ENCODE measurements around the gene SMARCA5.
"Not testable (repeated sequence)": the region's sequence is repeated elsewhere in the genome, so short reads cannot be mapped to it uniquely, and the experiment has no call there.

The SMARCA5 gene

GRCh38 chr4:143514901-143515300, 1.4 kb downstream of the SMARCA5 start:
- peaks cover 32% of the 10 kb centered on the region for H3K36me3 Mint-ChIP-seq (ENCODE audit: low read depth)
- no peaks in the 10 kb centered on the region for H3K9me3 Mint-ChIP-seq
- peak overlapping the region; percentile 97 for H3K27ac Mint-ChIP-seq
- peak overlapping the region; percentile 96 for H3K4me3 Mint-ChIP-seq
- H3K27me3 Mint-ChIP-seq (ENCODE audit: low read depth) = peaks cover 6% of the 10 kb centered on the region
- H3K4me1 Mint-ChIP-seq (ENCODE audit: low read depth) = peaks cover 34% of the 10 kb centered on the region

GRCh38 chr4:143515905-143516304, 2.4 kb downstream of the SMARCA5 start:
- no peaks in the 10 kb centered on the region for H3K9me3 Mint-ChIP-seq
- H3K36me3 Mint-ChIP-seq (ENCODE audit: low read depth) = peaks cover 37% of the 10 kb centered on the region
- no peak overlapping the region for H3K27ac Mint-ChIP-seq
- H3K4me1 Mint-ChIP-seq (ENCODE audit: low read depth) = peaks cover 35% of the 10 kb centered on the region
- no peaks in the 10 kb centered on the region for H3K27me3 Mint-ChIP-seq (ENCODE audit: low read depth)
- peak overlapping the region; percentile 68 for H3K4me3 Mint-ChIP-seq

- Mint-ChIP-seq H3K27me3 (ENCODE audit: low read depth) (no peaks in the 10 kb centered on the region), H3K9me3 (no peaks in the 10 kb centered on the region), H3K4me3 (no peak overlapping the region), H3K27ac (no peak overlapping the region), H3K36me3 (ENCODE audit: low read depth) (peaks cover 45% of the 10 kb centered on the region), H3K4me1 (ENCODE audit: low read depth) (peaks cover 39% of the 10 kb centered on the region)
Observed at GRCh38 chr4:143517764-143518163, 4.3 kb downstream of the SMARCA5 start.

- Mint-ChIP-seq H3K27me3 (ENCODE audit: low read depth) (no peaks in the 10 kb centered on the region), H3K27ac (no peak overlapping the region), H3K9me3 (no peaks in the 10 kb centered on the region), H3K4me3 (no peak overlapping the region), H3K4me1 (ENCODE audit: low read depth) (peaks cover 28% of the 10 kb centered on the region), H3K36me3 (ENCODE audit: low read depth) (peaks cover 51% of the 10 kb centered on the region)
Observed at GRCh38 chr4:143524211-143524610, 10.7 kb downstream of the SMARCA5 start.

- not testable (repeated sequence) for H3K27me3 Mint-ChIP-seq (ENCODE audit: low read depth); H3K4me3 Mint-ChIP-seq; H3K9me3 Mint-ChIP-seq; H3K27ac Mint-ChIP-seq
- peaks cover 18% of the 10 kb centered on the region for H3K4me1 Mint-ChIP-seq (ENCODE audit: low read depth)
- H3K36me3 Mint-ChIP-seq (ENCODE audit: low read depth) = peaks cover 47% of the 10 kb centered on the region
Observed at GRCh38 chr4:143528046-143528445, 14.5 kb downstream of the SMARCA5 start.

GRCh38 chr4:143531380-143531779, 17.9 kb downstream of the SMARCA5 start:
- Mint-ChIP-seq H3K27me3 (ENCODE audit: low read depth) (no peaks in the 10 kb centered on the region), H3K4me3 (no peak overlapping the region), H3K27ac (no peak overlapping the region), H3K9me3 (no peaks in the 10 kb centered on the region), H3K4me1 (ENCODE audit: low read depth) (peaks cover 7% of the 10 kb centered on the region), H3K36me3 (ENCODE audit: low read depth) (peaks cover 48% of the 10 kb centered on the region)

GRCh38 chr4:143531788-143532491, 18.4 kb downstream of the SMARCA5 start:
- peaks cover 50% of the 10 kb centered on the region for H3K36me3 Mint-ChIP-seq (ENCODE audit: low read depth)
- H3K9me3 Mint-ChIP-seq = no peaks in the 10 kb centered on the region
- no peak overlapping the region for H3K27ac Mint-ChIP-seq
- no peak overlapping the region for H3K4me3 Mint-ChIP-seq
- H3K27me3 Mint-ChIP-seq (ENCODE audit: low read depth) = no peaks in the 10 kb centered on the region
- peaks cover 4% of the 10 kb centered on the region for H3K4me1 Mint-ChIP-seq (ENCODE audit: low read depth)

- H3K27ac Mint-ChIP-seq = no peak overlapping the region
- peaks cover 6% of the 10 kb centered on the region for H3K4me1 Mint-ChIP-seq (ENCODE audit: low read depth)
- H3K9me3 Mint-ChIP-seq = no peaks in the 10 kb centered on the region
- H3K27me3 Mint-ChIP-seq (ENCODE audit: low read depth) = no peaks in the 10 kb centered on the region
- H3K4me3 Mint-ChIP-seq = no peak overlapping the region
- peaks cover 55% of the 10 kb centered on the region for H3K36me3 Mint-ChIP-seq (ENCODE audit: low read depth)
Observed at GRCh38 chr4:143538979-143539669, 25.6 kb downstream of the SMARCA5 start.

- Mint-ChIP-seq H3K4me3 (no peak overlapping the region), H3K27ac (no peak overlapping the region), H3K4me1 (ENCODE audit: low read depth) (peaks cover 6% of the 10 kb centered on the region), H3K36me3 (ENCODE audit: low read depth) (peaks cover 60% of the 10 kb centered on the region), H3K27me3 (ENCODE audit: low read depth) (no peaks in the 10 kb centered on the region), H3K9me3 (no peaks in the 10 kb centered on the region)
Observed at GRCh38 chr4:143539670-143540023, 26.1 kb downstream of the SMARCA5 start.

GRCh38 chr4:143549928-143550327, 36.4 kb downstream of the SMARCA5 start:
- no peak overlapping the region for H3K27ac Mint-ChIP-seq
- H3K36me3 Mint-ChIP-seq (ENCODE audit: low read depth) = peaks cover 51% of the 10 kb centered on the region
- no peaks in the 10 kb centered on the region for H3K9me3 Mint-ChIP-seq

GRCh38 chr4:143554728-143555597, 41.5 kb downstream of the SMARCA5 start:
- Mint-ChIP-seq H3K27ac (no peak overlapping the region), H3K4me1 (ENCODE audit: low read depth) (peaks cover 20% of the 10 kb centered on the region), H3K36me3 (ENCODE audit: low read depth) (peaks cover 24% of the 10 kb centered on the region), H3K9me3 (no peaks in the 10 kb centered on the region), H3K4me3 (no peak overlapping the region), H3K27me3 (ENCODE audit: low read depth) (no peaks in the 10 kb centered on the region)

More at GRCh38 chr4:143549928-143550327, 36.4 kb downstream of the SMARCA5 start:
- Mint-ChIP-seq H3K27me3 (ENCODE audit: low read depth) (no peaks in the 10 kb centered on the region), H3K4me1 (ENCODE audit: low read depth) (peaks cover 7% of the 10 kb centered on the region), H3K4me3 (no peak overlapping the region)

- Mint-ChIP-seq H3K36me3 (ENCODE audit: low read depth) (peaks cover 19% of the 10 kb centered on the region), H3K4me3 (no peak overlapping the region), H3K27me3 (ENCODE audit: low read depth) (no peaks in the 10 kb centered on the region), H3K9me3 (no peaks in the 10 kb centered on the region), H3K4me1 (ENCODE audit: low read depth) (peaks cover 22% of the 10 kb centered on the region), H3K27ac (no peak overlapping the region)
Observed at GRCh38 chr4:143555676-143556075, 42.2 kb downstream of the SMARCA5 start.

GRCh38 chr4:143558286-143558685, 44.8 kb downstream of the SMARCA5 start:
- Mint-ChIP-seq H3K4me1 (ENCODE audit: low read depth) (peaks cover 26% of the 10 kb centered on the region), H3K4me3 (no peak overlapping the region)

GRCh38 chr4:143558823-143559756, 45.6 kb downstream of the SMARCA5 start:
- Mint-ChIP-seq H3K36me3 (ENCODE audit: low read depth) (peaks cover 7% of the 10 kb centered on the region), H3K4me1 (ENCODE audit: low read depth) (peaks cover 26% of the 10 kb centered on the region), H3K4me3 (peak overlapping the region; percentile 86), H3K27ac (peak overlapping the region; percentile 90), H3K9me3 (peaks cover 4% of the 10 kb centered on the region), H3K27me3 (ENCODE audit: low read depth) (no peaks in the 10 kb centered on the region)

More at GRCh38 chr4:143558286-143558685, 44.8 kb downstream of the SMARCA5 start:
- H3K27me3 Mint-ChIP-seq (ENCODE audit: low read depth) = no peaks in the 10 kb centered on the region
- no peak overlapping the region for H3K27ac Mint-ChIP-seq
- peaks cover 4% of the 10 kb centered on the region for H3K9me3 Mint-ChIP-seq
- peaks cover 10% of the 10 kb centered on the region for H3K36me3 Mint-ChIP-seq (ENCODE audit: low read depth)
